RPMI7951 (cell line): ENCODE data around the gene CTSS. TPM values are rescaled to one million over a fixed set of nuclear protein-coding genes. Genes with fewer than 3 reads are reported as not detected.
A peak's percentile ranks its signal among the peaks of the same experiment; 100 is the strongest.
"Not testable (repeated sequence)": the region's sequence is repeated elsewhere in the genome, so short reads cannot be mapped to it uniquely, and the experiment has no call there.

ENCODE experiments used
- DNase-seq: peaks from one replicate; pipeline ENCODE4 v3.0.0-alpha.2; 2012; ENCODE audit warnings: low read depth
- total RNA-seq: library from RNA; depleted of rRNA; stranded (reverse); fragments of >200 nt; shearing (Covaris generic); gene quantifications from 2 replicates; pipeline ENCODE4 v1.2.3, GENCODE V29; 2014; rRNA removed

Gene CTSS
- total RNA-seq, result 39.2 and 40.1 TPM in 2 replicates

GRCh38 chr1:150765296-150765976, at the start of gene CTSS:
CTSS (minus strand) TSS chr1:150765778; CDS start chr1:150764763, 1,015 bp downstream.
- DNase-seq, result peak; percentile 43

- peak; percentile 54 for DNase-seq
Measured at GRCh38 chr1:150813028-150813707, 47.6 kb upstream of the CTSS start.

- no peak for DNase-seq
Measured at GRCh38 chr1:150810958-150811659, 45.5 kb upstream of the CTSS start.

- DNase-seq, result peak; percentile 17
Measured at GRCh38 chr1:150809651-150810050, 44.1 kb upstream of the CTSS start.

GRCh38 chr1:150808846-150809245, 43.3 kb upstream of the CTSS start:
- no peak for DNase-seq

GRCh38 chr1:150808121-150808520, 42.5 kb upstream of the CTSS start, which contains the start of gene CTSK:
CTSK (minus strand) TSS chr1:150808260; CDS start chr1:150806805, 1,455 bp downstream.
- DNase-seq, result peak; percentile 42

- peak; percentile 54 for DNase-seq
Measured at GRCh38 chr1:150807249-150808023, 41.9 kb upstream of the CTSS start.

- no peak for DNase-seq
Measured at GRCh38 chr1:150805899-150806298, 40.3 kb upstream of the CTSS start.

GRCh38 chr1:150804671-150805070, 39.1 kb upstream of the CTSS start:
- DNase-seq, result no peak

- no peak for DNase-seq
Measured at GRCh38 chr1:150799089-150799488, 33.5 kb upstream of the CTSS start.

- DNase-seq, result no peak
Measured at GRCh38 chr1:150798525-150798924, 32.9 kb upstream of the CTSS start.

GRCh38 chr1:150796374-150796773, 30.8 kb upstream of the CTSS start:
- DNase-seq, result no peak

- DNase-seq, result not testable (repeated sequence)
Measured at GRCh38 chr1:150793778-150794177, 28.2 kb upstream of the CTSS start.

GRCh38 chr1:150793221-150793620, 27.6 kb upstream of the CTSS start:
- no peak for DNase-seq

GRCh38 chr1:150791585-150791984, 26.0 kb upstream of the CTSS start:
- DNase-seq, result no peak

- DNase-seq, result peak; percentile 5
Measured at GRCh38 chr1:150789396-150789795, 23.8 kb upstream of the CTSS start.

- DNase-seq, result no peak
Measured at GRCh38 chr1:150788946-150789345, 23.4 kb upstream of the CTSS start.

GRCh38 chr1:150787455-150787854, 21.9 kb upstream of the CTSS start:
- DNase-seq, result no peak

GRCh38 chr1:150780510-150780909, 14.9 kb upstream of the CTSS start:
- DNase-seq, result no peak

- no peak for DNase-seq
Measured at GRCh38 chr1:150778409-150778808, 12.8 kb upstream of the CTSS start.

GRCh38 chr1:150777544-150777943, 12.0 kb upstream of the CTSS start:
- DNase-seq, result no peak
